Neural progenitor cell (in vitro differentiated cells): ENCODE data around the gene CES1. TPM values are rescaled to one million over a fixed set of nuclear protein-coding genes. Genes with fewer than 3 reads are reported as not detected.
"Not testable (repeated sequence)": the region's sequence is repeated elsewhere in the genome, so short reads cannot be mapped to it uniquely, and the experiment has no call there.

ENCODE experiments used
- DNase-seq: peaks from one replicate; pipeline ENCODE4 v3.0.0-alpha.2; 2016; ENCODE audit warnings: low spot score
- H2AFZ ChIP-seq: fragments of 200-600 bp; sonication (generic); replicated peaks from 2 replicates; pipeline ENCODE4 v1.6.1; 2016; ENCODE audit warnings: antibody characterized with exemption
- H3F3A ChIP-seq: fragments of 200-600 bp; sonication (generic); 2 replicates; pipeline ENCODE4 v1.6.1; 2016; ENCODE audit warnings: antibody characterized with exemption, low read depth
- H3K27ac ChIP-seq: fragments of 200-600 bp; sonication (generic); 2 replicates; pipeline ENCODE4 v1.5.1; 2016; ENCODE audit warnings: mild to moderate bottlenecking
- H3K27me3 ChIP-seq: fragments of 200-600 bp; sonication (generic); 2 replicates; pipeline ENCODE4 v1.6.1; 2016; ENCODE audit warnings: mild to moderate bottlenecking, moderate library complexity
- H3K36me3 ChIP-seq: fragments of 200-600 bp; sonication (generic); 2 replicates; pipeline ENCODE4 v1.5.1; 2016
- H3K4me1 ChIP-seq: fragments of 200-600 bp; sonication (generic); 2 replicates; pipeline ENCODE4 v1.6.1; 2016; ENCODE audit warnings: mixed run types
- H3K4me2 ChIP-seq: fragments of 200-600 bp; sonication (generic); 2 replicates; pipeline ENCODE4 v1.6.1; 2016
- H3K4me3 ChIP-seq: fragments of 200-600 bp; sonication (generic); 2 replicates; pipeline ENCODE4 v1.5.1; 2016
- H3K79me2 ChIP-seq: fragments of 200-600 bp; sonication (generic); 2 replicates; pipeline ENCODE4 v1.6.1; 2016; ENCODE audit warnings: low read depth
- H3K9ac ChIP-seq: fragments of 200-600 bp; sonication (generic); 2 replicates; pipeline ENCODE4 v1.6.1; 2016
- H3K9me3 ChIP-seq: fragments of 200-600 bp; sonication (generic); 2 replicates; pipeline ENCODE4 v1.5.1; 2016; ENCODE audit warnings: low read depth
- H4K20me1 ChIP-seq: fragments of 200-600 bp; sonication (generic); 2 replicates; pipeline ENCODE4 v1.6.1; 2016; ENCODE audit warnings: low read depth
- H3K27ac Mint-ChIP-seq: 3 replicates; pipeline ENCODE4 v1.8.0; 2021; ENCODE audit warnings: mixed read lengths
- H3K27me3 Mint-ChIP-seq: 2 replicates; pipeline ENCODE4 v1.8.0; 2022; ENCODE audit warnings: low read depth, mild to moderate bottlenecking, inconsistent platforms, moderate library complexity, mixed read lengths; ENCODE audit not compliant: insufficient read depth
- H3K36me3 Mint-ChIP-seq: 3 replicates; pipeline ENCODE4 v1.8.0; 2021; ENCODE audit warnings: mixed read lengths
- H3K4me1 Mint-ChIP-seq: 3 replicates; pipeline ENCODE4 v1.8.0; 2021; ENCODE audit warnings: mixed read lengths
- H3K4me3 Mint-ChIP-seq: 3 replicates; pipeline ENCODE4 v1.8.0; 2021; ENCODE audit warnings: mild to moderate bottlenecking, moderate library complexity, mixed read lengths
- H3K9me3 Mint-ChIP-seq: 3 replicates; pipeline ENCODE4 v1.8.0; 2020; ENCODE audit warnings: mixed read lengths
- EZH2 ChIP-seq: fragments of 200-600 bp; sonication (generic); IDR thresholded peaks from 2 replicates; pipeline ENCODE4 v1.6.1; 2017; ENCODE audit warnings: antibody characterized with exemption, mild to moderate bottlenecking, moderate library complexity
- EZH2phosphoT487 ChIP-seq: fragments of 200-600 bp; sonication (generic); IDR thresholded peaks from 2 replicates; pipeline ENCODE4 v1.6.1; 2017; ENCODE audit warnings: antibody characterized with exemption
- total RNA-seq: library from RNA; depleted of rRNA; stranded (reverse); fragments of >200 nt; gene quantifications from 2 replicates; pipeline ENCODE4 v1.2.3, GENCODE V29; 2015; ENCODE audit warnings: low replicate concordance
- TF ChIP-seq, protein P1 (sequence below): fragments of 200-600 bp; sonication (generic); IDR thresholded peaks from 2 replicates; pipeline ENCODE4 v1.5.1; 2017; ENCODE audit warnings: antibody characterized with exemption, mild to moderate bottlenecking

Gene CES1
- total RNA-seq, 1 donor from 2014 or later: not detected

DNA sequence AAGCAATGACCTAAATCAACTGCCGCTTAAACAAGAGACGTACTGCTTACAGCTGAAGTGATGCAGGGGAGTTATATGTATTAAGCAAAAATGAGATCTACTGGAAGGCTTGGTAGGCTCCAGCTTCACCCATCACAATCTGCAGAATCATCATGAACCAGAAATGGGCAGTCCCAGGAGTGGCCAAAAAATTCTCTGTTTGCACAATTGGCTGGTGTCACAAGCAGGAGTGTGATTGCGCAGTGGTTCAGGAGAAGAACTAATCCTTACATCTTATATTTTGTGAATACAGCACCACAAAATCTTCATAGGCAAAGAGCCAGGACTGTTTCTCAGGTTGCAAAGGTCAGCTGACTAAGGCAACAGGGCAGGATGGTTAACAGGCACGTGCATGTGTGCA lies 75.9 kb downstream of the CES1 start:
- no peak overlapping the region for H3K27ac Mint-ChIP-seq
- Histone ChIP-seq H3K27me3 (peaks cover 36% of the 10 kb centered on the region), H3K4me2 (no peak overlapping the region), H4K20me1 (no peaks in the 10 kb centered on the region), H3K36me3 (no peaks in the 10 kb centered on the region), H3K9me3 (no peaks in the 10 kb centered on the region), H3K79me2 (no peaks in the 10 kb centered on the region), H3K4me1 (peaks cover 4% of the 10 kb centered on the region), H2AFZ (no peak overlapping the region), H3K27ac (no peak overlapping the region), H3F3A (no peaks in the 10 kb centered on the region), H3K9ac (no peak overlapping the region), H3K4me3 (no peak overlapping the region)
- TF ChIP-seq EZH2 (no peak), EZH2phosphoT487 (no peak)
- TF ChIP-seq, protein P1, sequence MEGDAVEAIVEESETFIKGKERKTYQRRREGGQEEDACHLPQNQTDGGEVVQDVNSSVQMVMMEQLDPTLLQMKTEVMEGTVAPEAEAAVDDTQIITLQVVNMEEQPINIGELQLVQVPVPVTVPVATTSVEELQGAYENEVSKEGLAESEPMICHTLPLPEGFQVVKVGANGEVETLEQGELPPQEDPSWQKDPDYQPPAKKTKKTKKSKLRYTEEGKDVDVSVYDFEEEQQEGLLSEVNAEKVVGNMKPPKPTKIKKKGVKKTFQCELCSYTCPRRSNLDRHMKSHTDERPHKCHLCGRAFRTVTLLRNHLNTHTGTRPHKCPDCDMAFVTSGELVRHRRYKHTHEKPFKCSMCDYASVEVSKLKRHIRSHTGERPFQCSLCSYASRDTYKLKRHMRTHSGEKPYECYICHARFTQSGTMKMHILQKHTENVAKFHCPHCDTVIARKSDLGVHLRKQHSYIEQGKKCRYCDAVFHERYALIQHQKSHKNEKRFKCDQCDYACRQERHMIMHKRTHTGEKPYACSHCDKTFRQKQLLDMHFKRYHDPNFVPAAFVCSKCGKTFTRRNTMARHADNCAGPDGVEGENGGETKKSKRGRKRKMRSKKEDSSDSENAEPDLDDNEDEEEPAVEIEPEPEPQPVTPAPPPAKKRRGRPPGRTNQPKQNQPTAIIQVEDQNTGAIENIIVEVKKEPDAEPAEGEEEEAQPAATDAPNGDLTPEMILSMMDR: no peak
- peaks cover 13% of the 10 kb centered on the region for H3K4me1 Mint-ChIP-seq
- H3K27me3 Mint-ChIP-seq: peaks cover 3% of the 10 kb centered on the region
- H3K36me3 Mint-ChIP-seq: no peaks in the 10 kb centered on the region
- DNase-seq: no peak
- H3K9me3 Mint-ChIP-seq: peaks cover 7% of the 10 kb centered on the region
- H3K4me3 Mint-ChIP-seq: no peak overlapping the region

DNA sequence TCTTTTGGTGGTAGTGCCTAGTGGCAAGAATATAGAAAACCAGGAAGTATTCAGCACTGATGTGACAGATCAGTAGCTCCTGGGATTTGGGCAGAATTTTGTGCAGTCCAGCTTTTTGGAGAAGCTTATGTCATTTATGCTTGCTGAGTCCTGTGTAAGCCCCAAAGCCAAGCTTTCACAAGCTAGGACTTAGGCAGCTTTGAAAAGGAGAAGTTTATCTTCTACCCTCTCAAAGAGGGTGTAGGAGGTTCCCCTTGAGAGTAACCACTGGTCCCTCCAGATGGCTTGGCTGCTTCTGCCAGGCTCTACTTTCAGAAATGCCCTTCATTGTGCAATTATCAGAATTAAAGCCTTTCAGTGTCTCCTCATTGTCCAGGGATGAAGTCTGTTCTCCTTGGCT lies 78.8 kb downstream of the CES1 start:
- no peak overlapping the region for H3K4me2 ChIP-seq
- TF ChIP-seq EZH2phosphoT487: no peak
- TF ChIP-seq EZH2: no peak
- TF ChIP-seq, protein P1: no peak
- no peak for DNase-seq
- no peaks in the 10 kb centered on the region for H3K36me3 ChIP-seq
- Mint-ChIP-seq H3K27ac (no peak overlapping the region), H3K27me3 (peaks cover 3% of the 10 kb centered on the region), H3K4me1 (no peaks in the 10 kb centered on the region), H3K36me3 (no peaks in the 10 kb centered on the region), H3K4me3 (no peak overlapping the region), H3K9me3 (peaks cover 7% of the 10 kb centered on the region)
- H3K4me3 ChIP-seq: no peak overlapping the region
- no peaks in the 10 kb centered on the region for H3K9me3 ChIP-seq
- no peak overlapping the region for H3K27ac ChIP-seq
- no peaks in the 10 kb centered on the region for H4K20me1 ChIP-seq
- no peaks in the 10 kb centered on the region for H3F3A ChIP-seq
- peaks cover 19% of the 10 kb centered on the region for H3K27me3 ChIP-seq
- H3K9ac ChIP-seq: no peak overlapping the region
- no peaks in the 10 kb centered on the region for H3K4me1 ChIP-seq
- H3K79me2 ChIP-seq: no peaks in the 10 kb centered on the region
- no peak overlapping the region for H2AFZ ChIP-seq

DNA sequence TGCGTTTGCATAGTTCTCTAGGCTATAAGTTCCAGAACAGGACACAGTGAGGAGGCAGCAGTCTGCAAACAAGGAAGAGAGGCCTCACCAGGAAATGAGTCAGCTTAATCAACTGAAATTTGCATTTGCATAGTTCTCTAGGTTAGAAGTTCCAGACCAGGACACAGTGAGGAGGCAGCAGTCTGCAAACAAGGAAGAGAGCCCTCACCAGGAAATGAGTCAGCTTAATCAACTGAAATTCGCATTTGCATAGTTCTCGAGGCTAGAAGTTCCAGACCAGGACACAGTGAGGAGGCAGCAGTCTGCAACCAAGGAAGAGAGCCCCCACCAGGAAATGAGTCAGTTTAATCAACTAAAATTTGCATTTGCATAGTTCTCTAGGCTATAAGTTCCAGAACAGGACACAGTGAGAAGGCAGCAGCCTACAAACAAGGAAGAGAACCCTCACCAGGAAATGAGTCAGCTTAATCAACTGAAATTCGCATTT lies 79.7 kb downstream of the CES1 start:
- not testable (repeated sequence) for DNase-seq, H3K27ac ChIP-seq, H3K79me2 ChIP-seq, H3K9me3 ChIP-seq, H3K4me1 Mint-ChIP-seq, H3K27me3 Mint-ChIP-seq, H3K9ac ChIP-seq, H3K4me3 ChIP-seq, H3K9me3 Mint-ChIP-seq, H3F3A ChIP-seq, H3K4me3 Mint-ChIP-seq, H3K27ac Mint-ChIP-seq, H3K36me3 ChIP-seq, H4K20me1 ChIP-seq, H3K4me1 ChIP-seq, H3K4me2 ChIP-seq, H3K36me3 Mint-ChIP-seq, H2AFZ ChIP-seq
- H3K27me3 ChIP-seq: peaks cover 12% of the 10 kb centered on the region

Other genes starting within 250 kb of the CES1 start
- gene SLC6A2, start 177.1 kb downstream of the CES1 start, total RNA-seq: not detected in 2 replicates
- not detected in 2 replicates for gene CES5A, start 42.3 kb upstream of the CES1 start, total RNA-seq